Measurements from ENCODE around the gene TIE1.

GRCh38 chr1:43324810-43325209 lies 24.0 kb downstream of the TIE1 start:
- TF ChIP-seq POLR2A (IDR thresholded peaks at IDR 0.05) (no peak), CTCF (IDR thresholded peaks at IDR 0.05) (no peak), POLR2AphosphoS5 (IDR thresholded peaks at IDR 0.05) (no peak), EP300 (IDR thresholded peaks at IDR 0.05) (no peak)

Measured in gastroesophageal sphincter (tissue), 3 donors.